Stimulated activated CD8-positive, alpha-beta memory T cell treated with anti-CD3 and anti-CD28 coated beads, Interleukin-7, amount 100 ng/mL, for 48 hours (primary cell): ENCODE measurements around the gene DOCK1.

Experiments used
- DNase-seq, 2 donors: peaks; one replicate each; pipeline ENCODE4 v3.0.0-alpha.2; 2020; ENCODE audit warnings: low read depth in 1 of 2; ENCODE audit errors: extremely low read depth in 1 of 2

DOCK1 gene

GRCh38 chr10:127441350-127442219, 536.4 kb downstream of the DOCK1 start:
- DNase-seq: no peak

GRCh38 chr10:127442220-127442525, 536.9 kb downstream of the DOCK1 start:
- no peak for DNase-seq

- DNase-seq: no peak
Measured at GRCh38 chr10:127444155-127444554, 538.9 kb downstream of the DOCK1 start.

- DNase-seq: no peak
Measured at GRCh38 chr10:127447197-127447596, 542.0 kb downstream of the DOCK1 start.

DNA sequence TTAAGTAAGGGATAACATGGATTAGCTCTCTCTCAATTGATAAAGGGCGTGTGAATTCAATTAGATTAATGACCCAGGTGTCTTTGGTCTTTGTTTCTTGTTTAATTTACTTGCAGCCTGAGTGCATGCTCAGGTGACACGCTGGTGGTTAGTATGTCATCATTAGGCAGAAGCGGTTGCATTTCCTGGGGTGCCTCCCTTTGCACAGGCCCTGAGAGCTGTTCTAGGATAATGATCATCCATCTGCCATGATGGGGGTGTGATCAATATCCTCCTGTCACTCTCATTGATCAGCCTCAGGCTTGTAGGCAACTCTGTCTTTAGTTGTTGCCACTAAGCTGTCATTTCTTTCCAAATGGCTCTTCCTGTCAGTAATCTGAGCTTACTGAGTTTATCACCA, 544.3 kb downstream of the DOCK1 start:
- no peak for DNase-seq

GRCh38 chr10:127450644-127451043, 545.4 kb downstream of the DOCK1 start:
- no peak for DNase-seq

- no peak for DNase-seq
Measured at GRCh38 chr10:127451628-127452027, 546.4 kb downstream of the DOCK1 start.

DNA sequence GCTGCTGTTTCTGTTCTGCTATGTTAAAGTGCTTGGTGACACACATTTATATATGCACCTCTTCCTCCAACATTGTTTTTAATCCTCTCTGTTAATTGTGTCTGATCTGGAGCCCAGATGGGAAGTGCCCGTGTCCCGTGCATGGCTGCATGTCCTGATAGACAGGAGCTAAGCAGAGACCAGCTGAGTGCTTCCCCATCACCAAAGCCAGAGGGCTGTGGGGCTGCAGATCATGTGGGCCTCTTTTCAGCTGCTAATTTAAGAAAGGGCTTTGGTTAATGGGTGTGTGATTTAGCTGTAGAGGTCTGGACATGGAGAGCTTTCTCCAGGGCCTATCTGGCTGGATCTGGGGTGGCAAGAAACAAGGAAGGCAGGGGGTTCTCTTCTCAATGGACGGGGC, 547.3 kb downstream of the DOCK1 start:
- DNase-seq: no peak

- no peak for DNase-seq
Measured at GRCh38 chr10:127453706-127454105, 548.5 kb downstream of the DOCK1 start.

GRCh38 chr10:127456122-127456521, 550.9 kb downstream of the DOCK1 start:
- no peak for DNase-seq

- DNase-seq: no peak
Measured at GRCh38 chr10:127458016-127458810, 553.0 kb downstream of the DOCK1 start.

- DNase-seq: no peak
Measured at GRCh38 chr10:127458829-127459228, 553.6 kb downstream of the DOCK1 start.

GRCh38 chr10:127459918-127460317, 554.7 kb downstream of the DOCK1 start:
- DNase-seq: no peak

DNA sequence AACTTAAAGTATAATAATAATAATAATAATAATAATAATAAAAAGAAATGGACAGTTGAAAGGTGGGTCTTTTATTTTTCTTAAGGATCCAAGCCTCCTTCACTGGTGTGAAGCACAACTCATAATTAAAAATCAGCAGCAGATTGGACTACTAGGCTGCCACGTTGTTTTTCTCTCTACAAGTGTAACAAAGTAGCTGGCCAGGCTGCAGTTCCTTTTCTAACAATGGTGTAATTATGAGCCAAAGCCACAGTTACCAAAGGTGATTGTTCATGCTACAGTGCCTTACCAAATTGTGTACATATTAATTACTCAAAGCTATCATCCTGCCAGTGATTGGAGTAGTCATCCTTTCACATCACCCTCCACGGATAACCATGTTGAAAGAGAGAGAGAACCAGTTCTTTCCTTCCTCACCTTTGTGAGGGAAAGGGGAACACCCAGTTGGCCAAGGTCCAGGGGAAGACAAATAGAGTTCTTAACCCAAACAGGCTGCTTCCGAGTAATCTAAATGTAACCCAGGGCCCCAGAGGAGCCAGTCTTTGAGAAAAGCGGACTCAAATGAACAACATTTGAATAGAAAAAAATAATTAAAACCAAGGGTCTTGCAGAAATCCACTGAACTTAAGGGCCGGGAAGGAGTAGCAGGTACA, 557.5 kb downstream of the DOCK1 start:
- no peak for DNase-seq

GRCh38 chr10:127463548-127463947, 558.3 kb downstream of the DOCK1 start:
- DNase-seq: no peak

- no peak for DNase-seq
Measured at GRCh38 chr10:127464561-127464960, 559.3 kb downstream of the DOCK1 start.

GRCh38 chr10:127467811-127468210, 562.6 kb downstream of the DOCK1 start:
- DNase-seq: no peak

DNA sequence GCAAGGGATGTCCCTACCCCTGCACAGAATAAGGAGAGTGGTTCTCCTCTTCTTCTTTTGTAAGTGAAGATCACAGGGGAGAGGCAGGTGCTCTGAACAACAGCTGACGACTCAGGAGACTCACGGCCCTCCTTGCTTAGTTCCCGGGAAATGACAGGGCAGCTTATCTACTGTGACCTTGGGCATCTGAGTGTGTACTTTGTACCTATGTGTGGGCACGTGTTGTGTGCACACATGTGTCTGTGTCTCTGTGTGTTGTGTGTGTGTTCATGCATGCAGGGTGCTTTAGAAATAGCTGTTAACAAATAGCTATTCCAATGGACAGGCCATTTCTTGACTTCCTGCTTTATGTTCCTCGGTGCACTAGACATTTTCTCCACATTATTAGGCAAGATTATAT, 563.4 kb downstream of the DOCK1 start:
- DNase-seq: no peak

- DNase-seq: no peak
Measured at GRCh38 chr10:127470911-127471310, 565.7 kb downstream of the DOCK1 start.

DNA sequence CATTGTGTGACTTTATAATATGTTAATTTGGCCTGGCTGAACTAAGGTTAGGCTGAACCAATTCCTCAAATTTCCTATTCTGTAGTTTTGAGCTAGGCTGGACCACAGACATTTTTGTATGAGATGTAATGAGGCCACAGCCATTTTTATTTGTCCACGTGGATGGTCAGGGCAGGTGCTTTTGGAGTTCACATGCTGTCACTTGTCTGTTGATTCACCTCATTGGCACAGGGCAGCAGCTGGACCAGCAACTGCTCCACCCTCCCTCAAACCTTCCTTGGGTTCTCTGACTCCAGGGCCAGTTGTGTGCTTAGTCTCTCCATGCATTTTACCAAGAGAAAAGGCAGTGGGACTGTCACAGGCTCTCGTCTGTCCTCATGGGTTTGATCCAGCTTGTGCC, 567.7 kb downstream of the DOCK1 start:
- no peak for DNase-seq

DNA sequence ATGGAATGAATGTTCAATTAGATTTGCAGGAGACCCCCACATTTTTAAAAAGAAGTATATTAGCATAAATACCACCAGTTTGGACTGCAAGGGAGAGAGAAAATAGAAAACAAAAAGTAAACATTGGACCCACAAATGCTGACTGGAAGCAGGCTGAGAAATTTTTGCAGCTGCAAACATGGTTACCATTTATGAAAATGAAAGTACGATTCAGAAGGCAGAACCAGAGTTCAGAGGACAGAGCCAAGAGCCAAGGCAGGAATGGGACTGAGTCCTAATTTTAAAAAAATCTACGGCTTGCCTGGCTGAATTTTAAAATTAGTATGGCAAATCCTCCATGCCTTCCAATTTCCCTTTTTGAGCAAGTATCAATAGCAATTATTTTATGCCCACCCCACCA, 569.3 kb downstream of the DOCK1 start:
- DNase-seq: no peak
